SK-N-SH treated with all-trans-retinoic acid at 6 μM for 48 hours (cell line): Measurements from ENCODE around the gene GAL.

Experiments
- ATAC-seq: fragments of 200-7000 bp; cut with Tn5 transposase; 3 replicates; pipeline ENCODE4 v1.9.1; 2020; ENCODE audit warnings: mild to moderate bottlenecking, moderate library complexity
- ARNTL ChIP-seq: fragments of 450-650 bp; formaldehyde crosslinking; IDR thresholded peaks from 2 replicates; pipeline ENCODE4 v1.5.0; 2020; ENCODE audit warnings: low read depth, mild to moderate bottlenecking, moderate library complexity, borderline replicate concordance
- BACH2 ChIP-seq: fragments of 250-450 bp; sonication (Bioruptor Pico); IDR thresholded peaks from 2 replicates; pipeline ENCODE4 v1.9.0; 2021; ENCODE audit warnings: mild to moderate bottlenecking, borderline replicate concordance
- CREB5 ChIP-seq: fragments of 250-450 bp; sonication (Bioruptor Pico); IDR thresholded peaks from 2 replicates; pipeline ENCODE4 v1.5.1; 2020; ENCODE audit warnings: low read depth, mild to moderate bottlenecking, moderate library complexity
- CSDC2 ChIP-seq: fragments of 250-450 bp; sonication (Bioruptor Pico); IDR thresholded peaks from 2 replicates; pipeline ENCODE4 v1.5.0; 2020; ENCODE audit warnings: mild to moderate bottlenecking, moderate library complexity
- ESRRG ChIP-seq: fragments of 250-450 bp; sonication (Bioruptor Pico); IDR thresholded peaks from 2 replicates; pipeline ENCODE4 v1.6.1; 2021; ENCODE audit warnings: mild to moderate bottlenecking
- GLIS3 ChIP-seq: fragments of 250-450 bp; sonication (Bioruptor Pico); IDR thresholded peaks from 2 replicates; pipeline ENCODE4 v1.5.0; 2020; ENCODE audit warnings: mild to moderate bottlenecking, moderate library complexity
- ISL1 ChIP-seq: fragments of 250-450 bp; sonication (Bioruptor Pico); IDR thresholded peaks from 2 replicates; pipeline ENCODE4 v2.1.2; 2022; ENCODE audit warnings: mild to moderate bottlenecking, moderate library complexity
- OSR1 ChIP-seq: fragments of 250-450 bp; sonication (Bioruptor Pico); IDR thresholded peaks from 2 replicates; pipeline ENCODE4 v1.8.0; 2022; ENCODE audit warnings: moderate library complexity, mild to moderate bottlenecking, inconsistent platforms
- PPARA ChIP-seq: fragments of 250-450 bp; sonication (Bioruptor Pico); IDR thresholded peaks from 2 replicates; pipeline ENCODE4 v1.5.0; 2020; ENCODE audit warnings: mild to moderate bottlenecking, borderline replicate concordance
- RARB ChIP-seq: fragments of 250-450 bp; sonication (Bioruptor Pico); IDR thresholded peaks from 2 replicates; pipeline ENCODE4 v1.8.0; 2021; ENCODE audit warnings: mild to moderate bottlenecking, moderate library complexity
- SNAI2 ChIP-seq: fragments of 250-450 bp; sonication (Bioruptor Pico); IDR thresholded peaks from 2 replicates; pipeline ENCODE4 v1.5.0; 2020; ENCODE audit warnings: mild to moderate bottlenecking, moderate library complexity
- TCF4 ChIP-seq: fragments of 250-450 bp; sonication (Bioruptor Pico); IDR thresholded peaks from 2 replicates; pipeline ENCODE4 v1.8.0; 2021; ENCODE audit warnings: mild to moderate bottlenecking, moderate library complexity, borderline replicate concordance
- TOX ChIP-seq: fragments of 250-450 bp; sonication (Bioruptor Pico); IDR thresholded peaks from 2 replicates; pipeline ENCODE4 v1.8.0; 2021; ENCODE audit warnings: mild to moderate bottlenecking, moderate library complexity, borderline replicate concordance
- ZC3H10 ChIP-seq: fragments of 250-450 bp; sonication (Bioruptor Pico); IDR thresholded peaks from 2 replicates; pipeline ENCODE4 v1.5.1; 2021; ENCODE audit warnings: mild to moderate bottlenecking, moderate library complexity
- ZFP3 ChIP-seq: fragments of 250-450 bp; sonication (Bioruptor Pico); IDR thresholded peaks from 2 replicates; pipeline ENCODE4 v1.5.0; 2020; ENCODE audit warnings: mild to moderate bottlenecking, moderate library complexity
- ZFP30 ChIP-seq: fragments of 450-650 bp; formaldehyde crosslinking; IDR thresholded peaks from 2 replicates; pipeline ENCODE4 v1.5.0; 2022; ENCODE audit warnings: mild to moderate bottlenecking, moderate library complexity
- ZNF565 ChIP-seq: fragments of 450-650 bp; formaldehyde crosslinking; conservative IDR thresholded peaks from 2 replicates; pipeline ENCODE4 v1.5.0; 2020; ENCODE audit warnings: low read depth, mild to moderate bottlenecking, moderate library complexity
- ZNF70 ChIP-seq: fragments of 450-650 bp; formaldehyde crosslinking; IDR thresholded peaks from 2 replicates; pipeline ENCODE4 v1.5.0; 2020; ENCODE audit warnings: mild to moderate bottlenecking, moderate library complexity
- ZNF8 ChIP-seq: fragments of 450-650 bp; formaldehyde crosslinking; IDR thresholded peaks from 2 replicates; pipeline ENCODE4 v1.5.0; 2020; ENCODE audit warnings: mild to moderate bottlenecking, moderate library complexity
- TF ChIP-seq, protein P1 (sequence below): fragments of 250-450 bp; sonication (Bioruptor Pico); IDR thresholded peaks from 2 replicates; pipeline ENCODE4 v1.8.0; 2020; ENCODE audit warnings: mild to moderate bottlenecking, moderate library complexity, borderline replicate concordance
- TF ChIP-seq, protein P2 (sequence below): fragments of 250-450 bp; sonication (Bioruptor Pico); IDR thresholded peaks from 2 replicates; pipeline ENCODE4 v1.5.0; 2020; ENCODE audit warnings: mild to moderate bottlenecking, moderate library complexity
- TF ChIP-seq, protein P3 (sequence below): fragments of 250-450 bp; sonication (Bioruptor Pico); IDR thresholded peaks from 2 replicates; pipeline ENCODE4 v1.8.0; 2021; ENCODE audit warnings: low read depth, mild to moderate bottlenecking, moderate library complexity, borderline replicate concordance
- TF ChIP-seq, protein P4 (sequence below): fragments of 250-450 bp; sonication (Bioruptor Pico); IDR thresholded peaks from 2 replicates; pipeline ENCODE4 v1.5.1; 2021; ENCODE audit warnings: mild to moderate bottlenecking, moderate library complexity

The GAL gene

GRCh38 chr11:68655806-68656205 is 28.5 kb upstream of the GAL start:
- no peak for ATAC-seq

DNA sequence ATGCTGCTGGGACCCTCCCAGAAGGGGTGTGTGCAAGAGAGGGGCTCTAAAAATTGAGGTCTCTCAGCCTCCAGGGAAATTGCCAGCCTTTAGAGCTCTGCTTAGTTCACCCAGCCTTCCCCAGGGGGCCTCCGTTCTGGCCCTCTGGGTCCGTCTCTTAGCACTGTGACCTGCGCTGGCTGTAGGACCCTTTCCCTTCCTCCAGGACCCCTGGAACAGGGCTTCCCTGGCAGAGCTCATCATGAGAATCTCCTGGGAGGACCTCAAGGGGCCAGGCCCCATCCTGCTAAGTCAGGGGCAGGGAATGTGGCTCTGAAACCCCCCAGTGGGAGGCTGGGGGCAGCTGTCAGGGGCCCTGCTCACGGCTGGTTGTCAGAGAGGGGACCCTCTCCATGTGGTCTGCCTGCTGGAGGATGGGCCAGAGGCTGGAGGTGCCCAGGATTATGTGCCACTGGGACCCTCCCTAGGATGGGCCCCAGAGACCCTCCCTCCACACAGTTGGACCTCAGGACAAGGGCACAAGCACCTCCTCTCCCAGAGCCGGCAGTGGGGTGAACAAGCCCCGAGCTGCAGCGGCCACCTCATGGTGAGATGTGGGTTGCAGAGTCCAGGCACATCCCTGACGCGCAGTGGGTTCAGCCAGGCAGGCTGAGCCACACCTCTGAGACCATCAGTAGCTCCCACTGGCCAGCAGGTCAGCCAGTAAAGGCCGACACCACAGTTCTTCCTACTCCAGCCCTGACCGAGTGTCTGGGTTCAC is 27.1 kb upstream of the GAL start:
- TF ChIP-seq OSR1 (CRISPR knock-in tag) (no peak), PPARA (CRISPR knock-in tag) (no peak), ESRRG (no peak), CSDC2 (CRISPR knock-in tag) (no peak), BACH2 (CRISPR knock-in tag) (no peak), ZNF70 (CRISPR knock-in tag) (no peak), CREB5 (CRISPR knock-in tag) (no peak), ZC3H10 (CRISPR knock-in tag) (no peak)
- TF ChIP-seq, protein P1, sequence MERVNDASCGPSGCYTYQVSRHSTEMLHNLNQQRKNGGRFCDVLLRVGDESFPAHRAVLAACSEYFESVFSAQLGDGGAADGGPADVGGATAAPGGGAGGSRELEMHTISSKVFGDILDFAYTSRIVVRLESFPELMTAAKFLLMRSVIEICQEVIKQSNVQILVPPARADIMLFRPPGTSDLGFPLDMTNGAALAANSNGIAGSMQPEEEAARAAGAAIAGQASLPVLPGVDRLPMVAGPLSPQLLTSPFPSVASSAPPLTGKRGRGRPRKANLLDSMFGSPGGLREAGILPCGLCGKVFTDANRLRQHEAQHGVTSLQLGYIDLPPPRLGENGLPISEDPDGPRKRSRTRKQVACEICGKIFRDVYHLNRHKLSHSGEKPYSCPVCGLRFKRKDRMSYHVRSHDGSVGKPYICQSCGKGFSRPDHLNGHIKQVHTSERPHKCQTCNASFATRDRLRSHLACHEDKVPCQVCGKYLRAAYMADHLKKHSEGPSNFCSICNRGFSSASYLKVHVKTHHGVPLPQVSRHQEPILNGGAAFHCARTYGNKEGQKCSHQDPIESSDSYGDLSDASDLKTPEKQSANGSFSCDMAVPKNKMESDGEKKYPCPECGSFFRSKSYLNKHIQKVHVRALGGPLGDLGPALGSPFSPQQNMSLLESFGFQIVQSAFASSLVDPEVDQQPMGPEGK (CRISPR knock-in tag): no peak
- no peak for ATAC-seq

More at GRCh38 chr11:68655806-68656205, 28.5 kb upstream of the GAL start:
- no peak for TF ChIP-seq ZNF8 (CRISPR knock-in tag)
- no peak for TF ChIP-seq ARNTL (CRISPR knock-in tag)

GRCh38 chr11:68658097-68658496 is 26.2 kb upstream of the GAL start:
- ATAC-seq: no peak
- no peak for TF ChIP-seq ZNF8 (CRISPR knock-in tag)
- no peak for TF ChIP-seq TCF4 (CRISPR knock-in tag)
- TF ChIP-seq, protein P2, sequence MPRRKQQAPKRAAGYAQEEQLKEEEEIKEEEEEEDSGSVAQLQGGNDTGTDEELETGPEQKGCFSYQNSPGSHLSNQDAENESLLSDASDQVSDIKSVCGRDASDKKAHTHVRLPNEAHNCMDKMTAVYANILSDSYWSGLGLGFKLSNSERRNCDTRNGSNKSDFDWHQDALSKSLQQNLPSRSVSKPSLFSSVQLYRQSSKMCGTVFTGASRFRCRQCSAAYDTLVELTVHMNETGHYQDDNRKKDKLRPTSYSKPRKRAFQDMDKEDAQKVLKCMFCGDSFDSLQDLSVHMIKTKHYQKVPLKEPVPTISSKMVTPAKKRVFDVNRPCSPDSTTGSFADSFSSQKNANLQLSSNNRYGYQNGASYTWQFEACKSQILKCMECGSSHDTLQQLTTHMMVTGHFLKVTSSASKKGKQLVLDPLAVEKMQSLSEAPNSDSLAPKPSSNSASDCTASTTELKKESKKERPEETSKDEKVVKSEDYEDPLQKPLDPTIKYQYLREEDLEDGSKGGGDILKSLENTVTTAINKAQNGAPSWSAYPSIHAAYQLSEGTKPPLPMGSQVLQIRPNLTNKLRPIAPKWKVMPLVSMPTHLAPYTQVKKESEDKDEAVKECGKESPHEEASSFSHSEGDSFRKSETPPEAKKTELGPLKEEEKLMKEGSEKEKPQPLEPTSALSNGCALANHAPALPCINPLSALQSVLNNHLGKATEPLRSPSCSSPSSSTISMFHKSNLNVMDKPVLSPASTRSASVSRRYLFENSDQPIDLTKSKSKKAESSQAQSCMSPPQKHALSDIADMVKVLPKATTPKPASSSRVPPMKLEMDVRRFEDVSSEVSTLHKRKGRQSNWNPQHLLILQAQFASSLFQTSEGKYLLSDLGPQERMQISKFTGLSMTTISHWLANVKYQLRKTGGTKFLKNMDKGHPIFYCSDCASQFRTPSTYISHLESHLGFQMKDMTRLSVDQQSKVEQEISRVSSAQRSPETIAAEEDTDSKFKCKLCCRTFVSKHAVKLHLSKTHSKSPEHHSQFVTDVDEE (CRISPR knock-in tag): no peak
- TF ChIP-seq ZFP3 (CRISPR knock-in tag): no peak
- no peak for TF ChIP-seq CSDC2 (CRISPR knock-in tag)
- TF ChIP-seq OSR1 (CRISPR knock-in tag): no peak
- TF ChIP-seq, protein P1 (CRISPR knock-in tag): no peak
- TF ChIP-seq, protein P3, sequence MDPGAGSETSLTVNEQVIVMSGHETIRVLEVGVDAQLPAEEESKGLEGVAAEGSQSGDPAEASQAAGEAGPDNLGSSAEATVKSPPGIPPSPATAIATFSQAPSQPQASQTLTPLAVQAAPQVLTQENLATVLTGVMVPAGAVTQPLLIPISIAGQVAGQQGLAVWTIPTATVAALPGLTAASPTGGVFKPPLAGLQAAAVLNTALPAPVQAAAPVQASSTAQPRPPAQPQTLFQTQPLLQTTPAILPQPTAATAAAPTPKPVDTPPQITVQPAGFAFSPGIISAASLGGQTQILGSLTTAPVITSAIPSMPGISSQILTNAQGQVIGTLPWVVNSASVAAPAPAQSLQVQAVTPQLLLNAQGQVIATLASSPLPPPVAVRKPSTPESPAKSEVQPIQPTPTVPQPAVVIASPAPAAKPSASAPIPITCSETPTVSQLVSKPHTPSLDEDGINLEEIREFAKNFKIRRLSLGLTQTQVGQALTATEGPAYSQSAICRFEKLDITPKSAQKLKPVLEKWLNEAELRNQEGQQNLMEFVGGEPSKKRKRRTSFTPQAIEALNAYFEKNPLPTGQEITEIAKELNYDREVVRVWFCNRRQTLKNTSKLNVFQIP (CRISPR knock-in tag): no peak
- TF ChIP-seq RARB (CRISPR knock-in tag): no peak
- no peak for TF ChIP-seq BACH2 (CRISPR knock-in tag)
- no peak for TF ChIP-seq SNAI2 (CRISPR knock-in tag)
- TF ChIP-seq ISL1 (CRISPR knock-in tag): no peak
- TF ChIP-seq GLIS3 (CRISPR knock-in tag): no peak
- TF ChIP-seq ESRRG: no peak
- no peak for TF ChIP-seq ZNF565
- TF ChIP-seq ZFP30 (CRISPR knock-in tag): no peak
- no peak for TF ChIP-seq TOX
- TF ChIP-seq PPARA (CRISPR knock-in tag): no peak
- TF ChIP-seq, protein P4, sequence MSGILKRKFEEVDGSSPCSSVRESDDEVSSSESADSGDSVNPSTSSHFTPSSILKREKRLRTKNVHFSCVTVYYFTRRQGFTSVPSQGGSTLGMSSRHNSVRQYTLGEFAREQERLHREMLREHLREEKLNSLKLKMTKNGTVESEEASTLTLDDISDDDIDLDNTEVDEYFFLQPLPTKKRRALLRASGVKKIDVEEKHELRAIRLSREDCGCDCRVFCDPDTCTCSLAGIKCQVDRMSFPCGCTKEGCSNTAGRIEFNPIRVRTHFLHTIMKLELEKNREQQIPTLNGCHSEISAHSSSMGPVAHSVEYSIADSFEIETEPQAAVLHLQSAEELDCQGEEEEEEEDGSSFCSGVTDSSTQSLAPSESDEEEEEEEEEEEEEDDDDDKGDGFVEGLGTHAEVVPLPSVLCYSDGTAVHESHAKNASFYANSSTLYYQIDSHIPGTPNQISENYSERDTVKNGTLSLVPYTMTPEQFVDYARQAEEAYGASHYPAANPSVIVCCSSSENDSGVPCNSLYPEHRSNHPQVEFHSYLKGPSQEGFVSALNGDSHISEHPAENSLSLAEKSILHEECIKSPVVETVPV (CRISPR knock-in tag): no peak
- no peak for TF ChIP-seq CREB5 (CRISPR knock-in tag)
